ENCODE measurements around the gene HOXB9. TPM values are rescaled to one million over a fixed set of nuclear protein-coding genes. Genes with fewer than 3 reads are reported as not detected.

HOXB9 gene
- total and polyA plus RNA-seq, 9 of the 15 experiments (the other 6 are each of a cell fraction or from before 2014, with no cell fraction given) = 3.1 to 196 (median 77.6) TPM

DNA sequence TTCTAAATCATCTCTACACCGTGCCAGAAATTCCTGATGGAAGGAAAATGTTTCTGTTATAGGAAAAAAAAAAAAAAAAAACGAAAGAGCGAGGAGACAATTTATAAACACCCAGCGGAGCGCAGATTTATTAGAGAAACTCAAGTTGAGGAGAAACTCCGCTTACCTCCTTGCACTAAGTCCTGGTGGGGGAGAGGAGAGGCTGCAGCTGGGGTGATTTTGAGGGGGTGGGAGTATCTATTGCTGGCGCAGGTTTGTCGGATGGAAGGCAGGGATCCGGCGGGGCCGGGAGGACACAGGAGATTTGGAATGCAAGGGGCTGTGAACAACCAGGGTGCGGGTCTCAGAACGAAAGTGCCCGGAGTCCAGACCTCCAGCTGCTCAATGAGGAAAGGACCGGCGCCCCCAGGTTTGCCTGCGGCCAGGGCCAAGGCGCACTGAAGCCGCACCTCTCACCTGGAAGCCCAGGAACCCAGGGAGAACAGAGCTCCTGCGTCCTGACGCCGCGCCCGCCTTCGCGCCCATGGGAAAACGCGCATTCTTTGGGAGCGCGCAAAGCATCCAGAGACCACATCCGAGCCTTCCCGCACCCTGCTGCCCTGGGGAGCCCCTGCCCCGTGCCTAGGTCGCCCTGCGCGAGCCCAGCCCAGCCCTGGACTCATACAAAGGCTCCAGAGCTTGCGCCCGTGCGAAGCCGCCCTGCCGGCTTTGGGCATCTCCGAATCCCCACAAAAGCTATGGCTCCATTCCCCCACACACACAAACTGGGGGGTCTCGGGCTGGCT is 8.5 kb downstream of the HOXB9 start:
- 0 out of 2 replicates have a peak overlapping the region, but pooled peaks have one; percentile 76 for H3K4me2 ChIP-seq (ENCODE audit: insufficient read depth, low read length)
- H4K20me1 ChIP-seq (replicated peaks; ENCODE audit: control insufficient read depth, insufficient read depth, low read length) = peaks cover 29% of the 10 kb centered on the region
- peaks cover 59% of the 10 kb centered on the region for H3K79me2 ChIP-seq (ENCODE audit: control insufficient read depth, insufficient read depth, low read length)
- H2AFZ ChIP-seq (ENCODE audit: low read depth, low read length) = no peak overlapping the region
- H3K4me3 ChIP-seq = no peak overlapping the region
- CTCF ChIA-PET (ENCODE audit: low intra/inter-chr PET ratio) = interaction anchor here (0.6 to 2.2 kb wide), 12 partner anchors 17 to 590 kb away, joined by 3 to 10 read pairs (median 4); partner anchors contain the start of gene HOXB5
- DNase-seq (ENCODE audit: extremely low read depth in 1 of 4, low spot score in 3 of 4) = no peak
- H3K27me3 ChIP-seq (ENCODE audit: control insufficient read depth in 2 of 2, insufficient read depth in 2 of 2, low read length in 2 of 2) = no peaks in the 10 kb centered on the region
- peaks cover 36% of the 10 kb centered on the region for H3K36me3 ChIP-seq (ENCODE audit: control insufficient read depth, insufficient read depth, low read length)
- no peak for FAIRE-seq
- in situ Hi-C loops (cut with MboI) (no loop called here), intact Hi-C loops (cut with micrococcal nuclease) (no loop called here)
- ATAC-seq = no peak
- peak overlapping the region; percentile 2 to 24; a peak in 2 of 4 replicates for H3K9ac ChIP-seq (ENCODE audit: insufficient read depth in 1 of 2, low read depth in 2 of 2, low read length in 2 of 2)
- POLR2A ChIA-PET = interaction anchor here (0.5 to 1.9 kb wide), 10 partner anchors 9 to 422 kb away, joined by 3 to 8 read pairs (median 3); partner anchors contain the start of gene HOXB9
- H3K4me1 ChIP-seq (replicated peaks in 1 of 2; ENCODE audit: control insufficient read depth in 2 of 2, insufficient read depth in 2 of 2, low read length in 2 of 2) = peaks cover 37 to 41% of the 10 kb centered on the region in 2 experiments; a peak in 4 of 5 replicates
- no peaks in the 10 kb centered on the region for H3K9me3 ChIP-seq (replicated peaks; ENCODE audit: control insufficient read depth, insufficient read depth, low read depth, low read length)
- no TSS peak for BruUV-seq (replicated peaks)
- WGBS (ENCODE audit: insufficient coverage, low coverage, missing lambda C conversion rate) = 90% methylated on average over 25 of the region's 43 CpGs
- H3K27ac ChIP-seq (ENCODE audit: extremely low read depth, low read depth, low read length) = no peak overlapping the region
- TF ChIP-seq HDAC2 (IDR thresholded peaks at IDR 0.05) (no peak), RBFOX2 (IDR thresholded peaks at IDR 0.05; ENCODE audit: low read depth, low read length) (peak; percentile 47; the same call in 1 of the 2 replicates), POLR2G (IDR thresholded peaks at IDR 0.05; ENCODE audit: low read depth, low read length) (peak; percentile 74), RBM22 (IDR thresholded peaks at IDR 0.05; ENCODE audit: low read depth, low read length, poor library complexity, severe bottlenecking) (peak; percentile 74), L3MBTL2 (IDR thresholded peaks at IDR 0.05) (no peak), LARP7 (IDR thresholded peaks at IDR 0.05) (no peak), EGR1 (conservative IDR thresholded peaks at IDR 0.05) (0 out of 2 replicates have a peak, but pooled peaks have one; percentile 9), RAD21 (CRISPR knock-in tag; conservative IDR thresholded peaks at IDR 0.05 in 1 of 2, IDR thresholded peaks at IDR 0.05 in 1 of 2) (no peak)
- TF ChIP-seq, protein P1, sequence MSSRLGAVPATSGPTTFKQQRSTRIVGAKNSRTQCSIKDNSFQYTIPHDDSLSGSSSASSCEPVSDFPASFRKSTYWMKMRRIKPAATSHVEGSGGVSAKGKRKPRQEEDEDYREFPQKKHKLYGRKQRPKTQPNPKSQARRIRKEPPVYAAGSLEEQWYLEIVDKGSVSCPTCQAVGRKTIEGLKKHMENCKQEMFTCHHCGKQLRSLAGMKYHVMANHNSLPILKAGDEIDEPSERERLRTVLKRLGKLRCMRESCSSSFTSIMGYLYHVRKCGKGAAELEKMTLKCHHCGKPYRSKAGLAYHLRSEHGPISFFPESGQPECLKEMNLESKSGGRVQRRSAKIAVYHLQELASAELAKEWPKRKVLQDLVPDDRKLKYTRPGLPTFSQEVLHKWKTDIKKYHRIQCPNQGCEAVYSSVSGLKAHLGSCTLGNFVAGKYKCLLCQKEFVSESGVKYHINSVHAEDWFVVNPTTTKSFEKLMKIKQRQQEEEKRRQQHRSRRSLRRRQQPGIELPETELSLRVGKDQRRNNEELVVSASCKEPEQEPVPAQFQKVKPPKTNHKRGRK (tag; IDR thresholded peaks at IDR 0.05) = no peak
- TF ChIP-seq, protein P2, sequence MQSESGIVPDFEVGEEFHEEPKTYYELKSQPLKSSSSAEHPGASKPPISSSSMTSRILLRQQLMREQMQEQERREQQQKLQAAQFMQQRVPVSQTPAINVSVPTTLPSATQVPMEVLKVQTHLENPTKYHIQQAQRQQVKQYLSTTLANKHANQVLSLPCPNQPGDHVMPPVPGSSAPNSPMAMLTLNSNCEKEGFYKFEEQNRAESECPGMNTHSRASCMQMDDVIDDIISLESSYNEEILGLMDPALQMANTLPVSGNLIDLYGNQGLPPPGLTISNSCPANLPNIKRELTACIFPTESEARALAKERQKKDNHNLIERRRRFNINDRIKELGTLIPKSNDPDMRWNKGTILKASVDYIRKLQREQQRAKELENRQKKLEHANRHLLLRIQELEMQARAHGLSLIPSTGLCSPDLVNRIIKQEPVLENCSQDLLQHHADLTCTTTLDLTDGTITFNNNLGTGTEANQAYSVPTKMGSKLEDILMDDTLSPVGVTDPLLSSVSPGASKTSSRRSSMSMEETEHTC (IDR thresholded peaks at IDR 0.05) = no peak
- TF ChIP-seq, protein P3, sequence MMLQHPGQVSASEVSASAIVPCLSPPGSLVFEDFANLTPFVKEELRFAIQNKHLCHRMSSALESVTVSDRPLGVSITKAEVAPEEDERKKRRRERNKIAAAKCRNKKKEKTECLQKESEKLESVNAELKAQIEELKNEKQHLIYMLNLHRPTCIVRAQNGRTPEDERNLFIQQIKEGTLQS (IDR thresholded peaks at IDR 0.05) = no peak
- TF ChIP-seq, protein P3 (CRISPR knock-in tag; conservative IDR thresholded peaks at IDR 0.05) = no peak
- TF ChIP-seq, protein P4, sequence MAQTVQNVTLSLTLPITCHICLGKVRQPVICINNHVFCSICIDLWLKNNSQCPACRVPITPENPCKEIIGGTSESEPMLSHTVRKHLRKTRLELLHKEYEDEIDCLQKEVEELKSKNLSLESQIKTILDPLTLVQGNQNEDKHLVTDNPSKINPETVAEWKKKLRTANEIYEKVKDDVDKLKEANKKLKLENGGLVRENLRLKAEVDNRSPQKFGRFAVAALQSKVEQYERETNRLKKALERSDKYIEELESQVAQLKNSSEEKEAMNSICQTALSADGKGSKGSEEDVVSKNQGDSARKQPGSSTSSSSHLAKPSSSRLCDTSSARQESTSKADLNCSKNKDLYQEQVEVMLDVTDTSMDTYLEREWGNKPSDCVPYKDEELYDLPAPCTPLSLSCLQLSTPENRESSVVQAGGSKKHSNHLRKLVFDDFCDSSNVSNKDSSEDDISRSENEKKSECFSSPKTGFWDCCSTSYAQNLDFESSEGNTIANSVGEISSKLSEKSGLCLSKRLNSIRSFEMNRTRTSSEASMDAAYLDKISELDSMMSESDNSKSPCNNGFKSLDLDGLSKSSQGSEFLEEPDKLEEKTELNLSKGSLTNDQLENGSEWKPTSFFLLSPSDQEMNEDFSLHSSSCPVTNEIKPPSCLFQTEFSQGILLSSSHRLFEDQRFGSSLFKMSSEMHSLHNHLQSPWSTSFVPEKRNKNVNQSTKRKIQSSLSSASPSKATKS (CRISPR knock-in tag; IDR thresholded peaks at IDR 0.05) = no peak
- no peaks in the 10 kb centered on the region for H3K9me1 ChIP-seq (ENCODE audit: control insufficient read depth, insufficient read depth, low read length)

All from K562 (cell line).